ENCODE data around the gene RBPJ. TPM values are rescaled to one million over a fixed set of nuclear protein-coding genes. Genes with fewer than 3 reads are reported as not detected.

RBPJ gene
- polyA plus RNA-seq, 1 of the 3 experiments (the other 2 are of a cell fraction): 13.8 TPM

DNA sequence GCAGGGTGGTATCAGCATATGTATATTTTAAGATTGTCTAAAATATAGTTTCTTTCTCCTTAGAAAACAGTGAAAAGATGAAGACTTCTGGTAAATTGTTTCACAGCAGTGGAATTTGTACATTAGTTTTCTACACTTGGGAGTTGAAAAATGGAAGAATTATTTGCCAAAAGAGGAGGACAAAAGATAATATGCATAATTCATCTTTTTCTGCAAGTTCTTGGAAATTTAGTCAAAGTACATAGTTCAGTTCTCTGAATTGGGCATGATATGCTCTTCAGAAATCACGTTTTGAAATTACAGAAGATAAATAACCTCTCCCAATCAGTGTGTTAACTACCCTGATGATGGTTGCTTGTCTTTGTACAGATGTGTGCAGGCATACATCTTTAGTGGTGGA lies 47.0 kb downstream of the RBPJ start:
- H3K4me2 ChIP-seq: no peak overlapping the region

DNA sequence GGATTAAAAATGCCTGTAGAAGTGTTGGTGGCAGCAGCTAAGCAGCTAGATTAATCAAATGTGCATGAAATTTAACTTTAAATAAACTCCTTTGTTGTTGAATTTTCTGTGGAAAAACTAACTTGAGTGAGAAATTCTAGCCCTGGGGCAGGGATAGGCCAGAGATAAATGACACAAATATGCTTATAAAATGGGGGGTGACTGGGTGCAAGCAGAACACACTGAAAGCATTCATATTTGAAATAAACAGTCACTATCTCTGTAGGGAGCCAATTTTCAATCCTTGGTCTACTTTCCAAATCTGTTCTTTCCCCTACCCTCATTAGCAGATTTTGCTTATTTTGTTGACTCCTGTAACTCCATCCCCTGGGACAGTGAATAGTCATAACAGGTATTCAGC lies 47.9 kb downstream of the RBPJ start:
- no peaks in the 10 kb centered on the region for H3K9me3 ChIP-seq
- TF ChIP-seq FOXJ3 (CRISPR knock-in tag; IDR thresholded peaks at IDR 0.05) (no peak), MXI1 (IDR thresholded peaks at IDR 0.05; ENCODE audit: low read depth, low read length) (no peak), NFIC (IDR thresholded peaks at IDR 0.05; ENCODE audit: borderline replicate concordance) (no peak), NRF1 (IDR thresholded peaks at IDR 0.05; ENCODE audit: low read depth, low read length) (no peak), RFX5 (IDR thresholded peaks at IDR 0.05; ENCODE audit: low read length) (no peak), TAF1 (IDR thresholded peaks at IDR 0.05; ENCODE audit: borderline replicate concordance, low read depth, low read length) (no peak), FOXM1 (IDR thresholded peaks at IDR 0.05; ENCODE audit: low read depth) (no peak), GATA2 (CRISPR knock-in tag; IDR thresholded peaks at IDR 0.05) (no peak), CHD2 (IDR thresholded peaks at IDR 0.05; ENCODE audit: low read length, partially characterized antibody) (no peak), RAD21 (IDR thresholded peaks at IDR 0.05; ENCODE audit: low read length) (no peak), JUND (IDR thresholded peaks at IDR 0.05) (no peak), FOSL2 (IDR thresholded peaks at IDR 0.05; ENCODE audit: borderline replicate concordance, low read depth) (no peak), SMC3 (IDR thresholded peaks at IDR 0.05; ENCODE audit: low read depth, low read length) (no peak), SIN3A (IDR thresholded peaks at IDR 0.05; ENCODE audit: borderline replicate concordance, low read depth, low read length) (no peak), MEF2A (IDR thresholded peaks at IDR 0.05; ENCODE audit: borderline replicate concordance, low read depth) (no peak)
- TF ChIP-seq, protein P1, sequence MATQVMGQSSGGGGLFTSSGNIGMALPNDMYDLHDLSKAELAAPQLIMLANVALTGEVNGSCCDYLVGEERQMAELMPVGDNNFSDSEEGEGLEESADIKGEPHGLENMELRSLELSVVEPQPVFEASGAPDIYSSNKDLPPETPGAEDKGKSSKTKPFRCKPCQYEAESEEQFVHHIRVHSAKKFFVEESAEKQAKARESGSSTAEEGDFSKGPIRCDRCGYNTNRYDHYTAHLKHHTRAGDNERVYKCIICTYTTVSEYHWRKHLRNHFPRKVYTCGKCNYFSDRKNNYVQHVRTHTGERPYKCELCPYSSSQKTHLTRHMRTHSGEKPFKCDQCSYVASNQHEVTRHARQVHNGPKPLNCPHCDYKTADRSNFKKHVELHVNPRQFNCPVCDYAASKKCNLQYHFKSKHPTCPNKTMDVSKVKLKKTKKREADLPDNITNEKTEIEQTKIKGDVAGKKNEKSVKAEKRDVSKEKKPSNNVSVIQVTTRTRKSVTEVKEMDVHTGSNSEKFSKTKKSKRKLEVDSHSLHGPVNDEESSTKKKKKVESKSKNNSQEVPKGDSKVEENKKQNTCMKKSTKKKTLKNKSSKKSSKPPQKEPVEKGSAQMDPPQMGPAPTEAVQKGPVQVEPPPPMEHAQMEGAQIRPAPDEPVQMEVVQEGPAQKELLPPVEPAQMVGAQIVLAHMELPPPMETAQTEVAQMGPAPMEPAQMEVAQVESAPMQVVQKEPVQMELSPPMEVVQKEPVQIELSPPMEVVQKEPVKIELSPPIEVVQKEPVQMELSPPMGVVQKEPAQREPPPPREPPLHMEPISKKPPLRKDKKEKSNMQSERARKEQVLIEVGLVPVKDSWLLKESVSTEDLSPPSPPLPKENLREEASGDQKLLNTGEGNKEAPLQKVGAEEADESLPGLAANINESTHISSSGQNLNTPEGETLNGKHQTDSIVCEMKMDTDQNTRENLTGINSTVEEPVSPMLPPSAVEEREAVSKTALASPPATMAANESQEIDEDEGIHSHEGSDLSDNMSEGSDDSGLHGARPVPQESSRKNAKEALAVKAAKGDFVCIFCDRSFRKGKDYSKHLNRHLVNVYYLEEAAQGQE (IDR thresholded peaks at IDR 0.05; ENCODE audit: low read depth, low read length): no peak
- ChIA-PET CTCF (interaction anchor here (0.6 to 1.5 kb wide), 3 partner anchors 39 to 381 kb away, joined by 3 to 5 read pairs (median 3); no protein-coding TSS in a partner anchor), POLR2A (no interaction called here)
- no peak overlapping the region for H3K4me2 ChIP-seq
- peaks cover 15% of the 10 kb centered on the region for H3F3A ChIP-seq (replicated peaks; ENCODE audit: insufficient read depth)
- H3K4me3 ChIP-seq (ENCODE audit: low read depth in 2 of 2, low read length in 1 of 2): no peak overlapping the region
- H3K9me2 ChIP-seq: no peaks in the 10 kb centered on the region
- no peaks in the 10 kb centered on the region for H4K20me1 ChIP-seq (ENCODE audit: insufficient read depth)
- no peaks in the 10 kb centered on the region for H3K27me3 ChIP-seq (ENCODE audit: insufficient read depth)
- no peak for DNase-seq
- H3K9ac ChIP-seq: no peak overlapping the region
- peaks cover 0 to 6% of the 10 kb centered on the region in 2 experiments for H3K36me3 ChIP-seq (replicated peaks in 1 of 2; ENCODE audit: control insufficient read depth in 1 of 2, insufficient read depth in 2 of 2, low read length in 1 of 2)
- H2AFZ ChIP-seq (ENCODE audit: low read depth): no peak overlapping the region
- peaks cover 68% of the 10 kb centered on the region for H3K79me2 ChIP-seq (ENCODE audit: insufficient read depth)
- no peak overlapping the region for H3K27ac ChIP-seq (ENCODE audit: low read depth in 2 of 2, low read length in 1 of 2)
- peaks cover 21 to 37% of the 10 kb centered on the region in 2 experiments; a peak in 3 of 4 replicates for H3K4me1 ChIP-seq (ENCODE audit: control insufficient read depth in 1 of 2, insufficient read depth in 2 of 2, low read depth in 1 of 2, low read length in 1 of 2)

More for the DNA sequence above, 47.0 kb downstream of the RBPJ start:
- Histone ChIP-seq H2AFZ (ENCODE audit: low read depth) (no peak overlapping the region), H3K27me3 (ENCODE audit: insufficient read depth) (no peaks in the 10 kb centered on the region), H3K4me1 (ENCODE audit: control insufficient read depth in 1 of 2, insufficient read depth in 2 of 2, low read depth in 1 of 2, low read length in 1 of 2) (peaks cover 15 to 32% of the 10 kb centered on the region in 2 experiments; a peak in 3 of 4 replicates), H3K27ac (ENCODE audit: low read depth in 2 of 2, low read length in 1 of 2) (peak overlapping the region in 1 of 2 experiments; percentile 43; a peak in 1 of 4 replicates), H3K4me3 (ENCODE audit: low read depth in 2 of 2, low read length in 1 of 2) (no peak overlapping the region), H3K79me2 (ENCODE audit: insufficient read depth) (peaks cover 71% of the 10 kb centered on the region), H3K9me3 (no peaks in the 10 kb centered on the region), H4K20me1 (ENCODE audit: insufficient read depth) (no peaks in the 10 kb centered on the region), H3K9ac (no peak overlapping the region), H3K9me2 (no peaks in the 10 kb centered on the region), H3K36me3 (replicated peaks in 1 of 2; ENCODE audit: control insufficient read depth in 1 of 2, insufficient read depth in 2 of 2, low read length in 1 of 2) (peaks cover 0 to 6% of the 10 kb centered on the region in 2 experiments), H3F3A (replicated peaks; ENCODE audit: insufficient read depth) (peaks cover 21% of the 10 kb centered on the region)
- no peak for TF ChIP-seq RFX5 (IDR thresholded peaks at IDR 0.05; ENCODE audit: low read length)
- TF ChIP-seq CHD2 (IDR thresholded peaks at IDR 0.05; ENCODE audit: low read length, partially characterized antibody): peak; percentile 12
- ChIA-PET POLR2A (no interaction called here), CTCF (interaction anchor here (1.4 kb wide), 1 partner anchor 37 kb away, joined by 3 read pairs; no protein-coding TSS in a partner anchor)
- WGBS (ENCODE audit: low lambda C conversion rate): 68% methylated on average over 1 of the region's 1 CpG
- no peak for DNase-seq
